DOHH2 (cell line): ENCODE measurements around the gene SUGCT.

Experiments used
- EZH2phosphoT487 ChIP-seq: fragments of 200-600 bp; sonication (generic); IDR thresholded peaks from 2 replicates; pipeline ENCODE4 v1.6.1; 2017; ENCODE audit warnings: borderline replicate concordance, mild to moderate bottlenecking, antibody characterized with exemption, low read length, moderate library complexity, mixed read lengths
- TF ChIP-seq, protein P1 (sequence below): fragments of 200-600 bp; sonication (generic); IDR thresholded peaks from one replicate; pipeline ENCODE4 v1.5.1; 2014; ENCODE audit warnings: antibody characterized with exemption, mild to moderate bottlenecking, low read depth, low read length; ENCODE audit not compliant: poor library complexity, severe bottlenecking

DNA sequence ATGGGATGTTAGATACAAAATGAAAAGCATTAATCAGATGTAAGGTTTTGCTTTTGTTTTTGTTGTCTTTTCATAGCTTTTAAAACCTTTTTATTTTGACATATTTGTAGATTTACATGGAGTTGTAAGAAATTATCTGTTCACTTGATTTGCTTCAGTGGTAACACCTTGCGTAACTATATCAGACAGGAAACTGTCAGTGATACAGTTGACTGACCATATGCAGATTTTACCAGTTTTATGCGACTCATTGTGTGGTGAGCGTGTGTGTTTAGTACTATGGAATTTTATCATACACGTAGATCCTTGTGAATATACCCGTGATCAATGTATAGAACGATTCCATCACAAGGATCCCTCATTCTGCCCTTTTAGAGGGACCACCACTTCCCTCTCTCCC, 701.4 kb downstream of the SUGCT start:
- TF ChIP-seq, protein P1, sequence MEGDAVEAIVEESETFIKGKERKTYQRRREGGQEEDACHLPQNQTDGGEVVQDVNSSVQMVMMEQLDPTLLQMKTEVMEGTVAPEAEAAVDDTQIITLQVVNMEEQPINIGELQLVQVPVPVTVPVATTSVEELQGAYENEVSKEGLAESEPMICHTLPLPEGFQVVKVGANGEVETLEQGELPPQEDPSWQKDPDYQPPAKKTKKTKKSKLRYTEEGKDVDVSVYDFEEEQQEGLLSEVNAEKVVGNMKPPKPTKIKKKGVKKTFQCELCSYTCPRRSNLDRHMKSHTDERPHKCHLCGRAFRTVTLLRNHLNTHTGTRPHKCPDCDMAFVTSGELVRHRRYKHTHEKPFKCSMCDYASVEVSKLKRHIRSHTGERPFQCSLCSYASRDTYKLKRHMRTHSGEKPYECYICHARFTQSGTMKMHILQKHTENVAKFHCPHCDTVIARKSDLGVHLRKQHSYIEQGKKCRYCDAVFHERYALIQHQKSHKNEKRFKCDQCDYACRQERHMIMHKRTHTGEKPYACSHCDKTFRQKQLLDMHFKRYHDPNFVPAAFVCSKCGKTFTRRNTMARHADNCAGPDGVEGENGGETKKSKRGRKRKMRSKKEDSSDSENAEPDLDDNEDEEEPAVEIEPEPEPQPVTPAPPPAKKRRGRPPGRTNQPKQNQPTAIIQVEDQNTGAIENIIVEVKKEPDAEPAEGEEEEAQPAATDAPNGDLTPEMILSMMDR: no peak
- TF ChIP-seq EZH2phosphoT487: no peak
